GM12865 (cell line): ENCODE results near the gene TLR7.

ENCODE experiments used
- DNase-seq: peaks from one replicate; pipeline ENCODE4 v3.0.0; 2010; ENCODE audit warnings: low read depth
- H3K4me3 ChIP-seq: 2 replicates; pipeline ENCODE4 v1.5.1; 2011; ENCODE audit warnings: mild to moderate bottlenecking, low read depth, low read length, control low read depth
- CTCF ChIP-seq: IDR thresholded peaks from 2 replicates; pipeline ENCODE4 v1.5.1; 2011; ENCODE audit warnings: low read length, control low read depth, low read depth, inconsistent platforms; ENCODE audit not compliant: insufficient read depth; ENCODE audit errors: missing control alignments

The TLR7 gene

GRCh38 chrX:12903646-12904045 lies 36.8 kb downstream of the TLR7 start:
- DNase-seq, result no peak
- no peak overlapping the region for H3K4me3 ChIP-seq
- no peak for TF ChIP-seq CTCF

- no peak for TF ChIP-seq CTCF
- no peak within 1 kb of the TSS for H3K4me3 ChIP-seq
- no peak for DNase-seq
These were observed 39.3 kb downstream of the TLR7 start, which contains the start of gene TLR8 for GRCh38 chrX:12906046-12906761. TSS of gene TLR8 (plus strand) at chrX:12906620. CDS start at chrX:12906707, 87 bp downstream.

GRCh38 chrX:12910423-12911121 lies 43.7 kb downstream of the TLR7 start:
- H3K4me3 ChIP-seq, result no peak overlapping the region
- no peak for TF ChIP-seq CTCF
- DNase-seq, result no peak

GRCh38 chrX:12911122-12911470 lies 44.2 kb downstream of the TLR7 start:
- no peak for TF ChIP-seq CTCF
- no peak for DNase-seq
- no peak overlapping the region for H3K4me3 ChIP-seq

GRCh38 chrX:12912791-12913482 lies 46.1 kb downstream of the TLR7 start:
- no peak for TF ChIP-seq CTCF
- no peak overlapping the region for H3K4me3 ChIP-seq
- no peak for DNase-seq

GRCh38 chrX:12917753-12918152 lies 50.9 kb downstream of the TLR7 start:
- no peak for DNase-seq
- no peak for TF ChIP-seq CTCF
- no peak overlapping the region for H3K4me3 ChIP-seq
